ENCODE measurements around the gene ZBTB7C. TPM values are rescaled to one million over a fixed set of nuclear protein-coding genes. Genes with fewer than 3 reads are reported as not detected.

ZBTB7C gene
- polyA plus RNA-seq, 1 of the 3 experiments (the other 2 are of a cell fraction) = 0.05 TPM

- Histone ChIP-seq H3K27ac (ENCODE audit: low read depth in 2 of 2, low read length in 1 of 2) (no peak overlapping the region), H4K20me1 (ENCODE audit: insufficient read depth) (no peaks in the 10 kb centered on the region), H2AFZ (ENCODE audit: low read depth) (no peak overlapping the region), H3K27me3 (ENCODE audit: insufficient read depth) (no peaks in the 10 kb centered on the region; the same call in 1 of the 2 replicates), H3K4me2 (no peak overlapping the region), H3K9me3 (no peaks in the 10 kb centered on the region), H3K9ac (no peak overlapping the region), H3K9me2 (no peaks in the 10 kb centered on the region), H3K36me3 (replicated peaks in 1 of 2; ENCODE audit: control insufficient read depth in 1 of 2, insufficient read depth in 2 of 2, low read length in 1 of 2) (no peaks in the 10 kb centered on the region), H3K4me3 (ENCODE audit: low read depth in 2 of 2, low read length in 1 of 2) (no peak overlapping the region), H3K4me1 (ENCODE audit: control insufficient read depth in 1 of 2, insufficient read depth in 2 of 2, low read depth in 1 of 2, low read length in 1 of 2) (peaks cover 0 to 9% of the 10 kb centered on the region in 2 experiments; a peak in 2 of 4 replicates), H3F3A (replicated peaks; ENCODE audit: insufficient read depth) (no peaks in the 10 kb centered on the region), H3K79me2 (ENCODE audit: insufficient read depth) (no peaks in the 10 kb centered on the region)
- TF ChIP-seq IRF3 (IDR thresholded peaks at IDR 0.05; ENCODE audit: low read depth, low read length) (no peak), USF2 (IDR thresholded peaks at IDR 0.05; ENCODE audit: borderline replicate concordance, low read depth, low read length) (no peak), FOXJ3 (CRISPR knock-in tag; IDR thresholded peaks at IDR 0.05) (no peak), TAF1 (IDR thresholded peaks at IDR 0.05; ENCODE audit: borderline replicate concordance, low read depth, low read length) (no peak)
- POLR2A ChIA-PET = no interaction called here
- CTCF ChIA-PET = interaction anchor here (1.2 to 1.8 kb wide), 2 partner anchors 14 to 30 kb away, joined by 4 to 7 read pairs; no protein-coding TSS in a partner anchor
- DNase-seq = no peak
- 100% methylated on average over 1 of the region's 1 CpG for WGBS (ENCODE audit: low lambda C conversion rate)
Measured at GRCh38 chr18:47993409-47993808, 415.8 kb downstream of the ZBTB7C start.

GRCh38 chr18:47992976-47993375 is 416.2 kb downstream of the ZBTB7C start:
- H4K20me1 ChIP-seq (ENCODE audit: insufficient read depth) = no peaks in the 10 kb centered on the region
- H3K27me3 ChIP-seq (ENCODE audit: insufficient read depth) = no peaks in the 10 kb centered on the region; the same call in 1 of the 2 replicates
- no peak overlapping the region for H2AFZ ChIP-seq (ENCODE audit: low read depth)
- no peaks in the 10 kb centered on the region for H3F3A ChIP-seq (replicated peaks; ENCODE audit: insufficient read depth)
- 65% methylated on average over 4 of the region's 6 CpGs for WGBS (ENCODE audit: low lambda C conversion rate)
- no peak for TF ChIP-seq TAF1 (IDR thresholded peaks at IDR 0.05; ENCODE audit: borderline replicate concordance, low read depth, low read length)
- no peak overlapping the region for H3K9ac ChIP-seq
- no peaks in the 10 kb centered on the region for H3K9me2 ChIP-seq
- no peak overlapping the region for H3K4me2 ChIP-seq
- H3K4me1 ChIP-seq (ENCODE audit: control insufficient read depth in 1 of 2, insufficient read depth in 2 of 2, low read depth in 1 of 2, low read length in 1 of 2) = peaks cover 0 to 9% of the 10 kb centered on the region in 2 experiments; a peak in 2 of 4 replicates
- ChIA-PET POLR2A (no interaction called here), CTCF (interaction anchor here (1.2 to 1.8 kb wide), 2 partner anchors 15 to 29 kb away, joined by 4 to 7 read pairs; no protein-coding TSS in a partner anchor)
- no peak overlapping the region for H3K4me3 ChIP-seq (ENCODE audit: low read depth in 2 of 2, low read length in 1 of 2)
- H3K36me3 ChIP-seq (replicated peaks in 1 of 2; ENCODE audit: control insufficient read depth in 1 of 2, insufficient read depth in 2 of 2, low read length in 1 of 2) = no peaks in the 10 kb centered on the region
- no peaks in the 10 kb centered on the region for H3K9me3 ChIP-seq
- no peak overlapping the region for H3K27ac ChIP-seq (ENCODE audit: low read depth in 2 of 2, low read length in 1 of 2)
- DNase-seq = no peak
- H3K79me2 ChIP-seq (ENCODE audit: insufficient read depth) = no peaks in the 10 kb centered on the region

GRCh38 chr18:47992266-47992665 is 416.9 kb downstream of the ZBTB7C start:
- no peak overlapping the region for H3K4me3 ChIP-seq (ENCODE audit: low read depth in 2 of 2, low read length in 1 of 2)
- POLR2A ChIA-PET = no interaction called here
- H3K79me2 ChIP-seq (ENCODE audit: insufficient read depth) = no peaks in the 10 kb centered on the region
- H4K20me1 ChIP-seq (ENCODE audit: insufficient read depth) = no peaks in the 10 kb centered on the region
- no peak for TF ChIP-seq MEF2A (IDR thresholded peaks at IDR 0.05; ENCODE audit: borderline replicate concordance, low read depth)
- no peak for TF ChIP-seq REST (IDR thresholded peaks at IDR 0.05; ENCODE audit: low read depth, low read length)
- no peak for TF ChIP-seq POLR2AphosphoS5 (IDR thresholded peaks at IDR 0.05; ENCODE audit: low read depth, low read length)
- no peak for TF ChIP-seq RCOR1 (IDR thresholded peaks at IDR 0.05; ENCODE audit: low read length)
- no peak for TF ChIP-seq IRF3 (IDR thresholded peaks at IDR 0.05; ENCODE audit: low read depth, low read length)
- H2AFZ ChIP-seq (ENCODE audit: low read depth) = no peak overlapping the region
- H3K4me1 ChIP-seq (ENCODE audit: control insufficient read depth in 1 of 2, insufficient read depth in 2 of 2, low read depth in 1 of 2, low read length in 1 of 2) = peaks cover 0 to 9% of the 10 kb centered on the region in 2 experiments; a peak in 2 of 4 replicates
- WGBS (ENCODE audit: low lambda C conversion rate) = 54% methylated on average over 4 of the region's 4 CpGs
- H3K9me2 ChIP-seq = no peaks in the 10 kb centered on the region
- no peak overlapping the region for H3K27ac ChIP-seq (ENCODE audit: low read depth in 2 of 2, low read length in 1 of 2)
- no peaks in the 10 kb centered on the region for H3F3A ChIP-seq (replicated peaks; ENCODE audit: insufficient read depth)
- DNase-seq = no peak
- H3K27me3 ChIP-seq (ENCODE audit: insufficient read depth) = no peaks in the 10 kb centered on the region; the same call in 1 of the 2 replicates
- H3K9ac ChIP-seq = no peak overlapping the region
- CTCF ChIA-PET = interaction anchor here (1.2 to 1.8 kb wide), 2 partner anchors 16 to 29 kb away, joined by 4 to 7 read pairs; no protein-coding TSS in a partner anchor
- no peaks in the 10 kb centered on the region for H3K9me3 ChIP-seq
- no peak overlapping the region for H3K4me2 ChIP-seq
- H3K36me3 ChIP-seq (replicated peaks in 1 of 2; ENCODE audit: control insufficient read depth in 1 of 2, insufficient read depth in 2 of 2, low read length in 1 of 2) = no peaks in the 10 kb centered on the region

All from SK-N-SH (cell line).